ENCODE results near the gene PLIN4.

The PLIN4 gene

GRCh38 chr19:4506449-4507149 is 11.7 kb downstream of the PLIN4 start:
- DNase-seq (ENCODE audit: low read depth, low spot score) = no peak

- DNase-seq (ENCODE audit: low read depth, low spot score) = no peak
These were observed 12.5 kb downstream of the PLIN4 start for GRCh38 chr19:4505570-4506448.

GRCh38 chr19:4504891-4505569 is 13.3 kb downstream of the PLIN4 start:
- no peak for DNase-seq (ENCODE audit: low read depth, low spot score)

- DNase-seq (ENCODE audit: low read depth, low spot score) = no peak
These were observed 14.0 kb downstream of the PLIN4 start for GRCh38 chr19:4504297-4504701.

- no peak for DNase-seq (ENCODE audit: low read depth, low spot score)
These were observed 14.5 kb downstream of the PLIN4 start for GRCh38 chr19:4503825-4504170.

GRCh38 chr19:4503132-4503824 is 15.0 kb downstream of the PLIN4 start:
- no peak for DNase-seq (ENCODE audit: low read depth, low spot score)

GRCh38 chr19:4502282-4503131 is 15.8 kb downstream of the PLIN4 start:
- DNase-seq (ENCODE audit: low read depth, low spot score) = no peak

- DNase-seq (ENCODE audit: low read depth, low spot score) = no peak
These were observed 16.6 kb downstream of the PLIN4 start for GRCh38 chr19:4501691-4502090.

GRCh38 chr19:4500841-4501591 is 17.3 kb downstream of the PLIN4 start:
- no peak for DNase-seq (ENCODE audit: low read depth, low spot score)

GRCh38 chr19:4499855-4500254 is 18.4 kb downstream of the PLIN4 start:
- no peak for DNase-seq (ENCODE audit: low read depth, low spot score)

- DNase-seq (ENCODE audit: low read depth, low spot score) = no peak
These were observed 19.0 kb downstream of the PLIN4 start for GRCh38 chr19:4499318-4499717.

- no peak for DNase-seq (ENCODE audit: low read depth, low spot score)
These were observed 19.6 kb downstream of the PLIN4 start for GRCh38 chr19:4498694-4499093.

GRCh38 chr19:4497770-4498389 is 20.4 kb downstream of the PLIN4 start:
- no peak for DNase-seq (ENCODE audit: low read depth, low spot score)

GRCh38 chr19:4496304-4496703 is 22.0 kb downstream of the PLIN4 start:
- no peak for DNase-seq (ENCODE audit: low read depth, low spot score)

- DNase-seq (ENCODE audit: low read depth, low spot score) = no peak
These were observed 22.8 kb downstream of the PLIN4 start for GRCh38 chr19:4495471-4495870.

GRCh38 chr19:4494691-4495064 is 23.6 kb downstream of the PLIN4 start:
- no peak for DNase-seq (ENCODE audit: low read depth, low spot score)

- DNase-seq (ENCODE audit: low read depth, low spot score) = no peak
These were observed 24.2 kb downstream of the PLIN4 start for GRCh38 chr19:4493929-4494690.

- DNase-seq (ENCODE audit: low read depth, low spot score) = no peak
These were observed 25.0 kb downstream of the PLIN4 start for GRCh38 chr19:4493104-4493928.

Data from activated naive CD8-positive, alpha-beta T cell treated with anti-CD3 and anti-CD28 coated beads, Interleukin-2, amount 50 U/mL, for 16 hours (primary cell).